Right atrium auricular region (tissue), 2 donors: Measurements from ENCODE around the gene CDK1. TPM values are rescaled to one million over a fixed set of nuclear protein-coding genes. Genes with fewer than 3 reads are reported as not detected.

Source experiments
- DNase-seq: peaks from one replicate; pipeline ENCODE4 v3.0.0-alpha.2; 2019; ENCODE audit warnings: low spot score
- H3K27ac ChIP-seq, 2 donors: fragments of 200-600 bp; sonication (generic); 1 replicate in 1 of 2; 2 replicates in 1 of 2; pipeline ENCODE4 v1.5.1; 2016 to 2019
- H3K27me3 ChIP-seq, 2 donors: fragments of 200-600 bp; sonication (generic); one replicate each; pipeline versions ENCODE4 v1.5.1 to v1.6.0; 2017 to 2019
- H3K36me3 ChIP-seq: fragments of 200-600 bp; sonication (generic); one replicate; pipeline ENCODE4 v1.5.1; 2016
- H3K4me1 ChIP-seq, 2 donors: fragments of 200-600 bp; sonication (generic); one replicate each; pipeline versions ENCODE4 v1.5.1 to v1.6.0; 2017 to 2019
- H3K4me3 ChIP-seq, 2 donors: fragments of 200-600 bp; sonication (generic); 1 replicate in 1 of 2; 2 replicates in 1 of 2; pipeline ENCODE4 v1.5.1; 2017 to 2019; ENCODE audit warnings: mild to moderate bottlenecking in 1 of 2, moderate library complexity in 1 of 2
- H3K9me3 ChIP-seq, 2 donors: fragments of 200-600 bp; sonication (generic); one replicate each; pipeline ENCODE4 v1.5.1; 2019
- CTCF ChIP-seq, 2 donors: fragments of 200-600 bp; sonication (generic); IDR thresholded peaks; one replicate each; pipeline ENCODE4 v1.5.1; 2019; ENCODE audit warnings: antibody characterized with exemption in 2 of 2
- total RNA-seq, 2 donors: library from RNA; depleted of rRNA; stranded (reverse); fragments of >200 nt; gene quantifications; one replicate each; pipeline ENCODE4 v1.1.0, GENCODE V29; 2016

The CDK1 gene
- 1 to 10 TPM in 1 of 2 donors, under 1 TPM in 1; 0.79 to 3.6 TPM for total RNA-seq

GRCh38 chr10:60778214-60778970 lies at the start of gene CDK1:
TSS of gene CDK1 (plus strand) at chr10:60778478. CDS start at chr10:60780166, 1,688 bp downstream.
- no peak for TF ChIP-seq CTCF (IDR thresholded peaks at IDR 0.05)
- no peaks in the 10 kb centered on the region for H3K9me3 ChIP-seq
- H3K27ac ChIP-seq: peak within 1 kb of the TSS in 1 of 2 donors; percentile 52
- H3K4me1 ChIP-seq: peaks cover 0 to 8% of the 10 kb centered on the region in 2 donors
- H3K36me3 ChIP-seq: no peaks in the 10 kb centered on the region
- H3K27me3 ChIP-seq: no peaks in the 10 kb centered on the region
- DNase-seq: peak; percentile 96
- peak within 1 kb of the TSS; percentile 40 to 65 for H3K4me3 ChIP-seq

- no peaks in the 10 kb centered on the region for H3K36me3 ChIP-seq
- no peak overlapping the region for H3K4me3 ChIP-seq
- H3K27ac ChIP-seq: no peak overlapping the region
- DNase-seq: no peak
- peaks cover 0 to 12% of the 10 kb centered on the region in 2 donors for H3K4me1 ChIP-seq
- peaks cover 5 to 10% of the 10 kb centered on the region in 2 donors for H3K27me3 ChIP-seq
- TF ChIP-seq CTCF (IDR thresholded peaks at IDR 0.05): no peak
- no peaks in the 10 kb centered on the region for H3K9me3 ChIP-seq
These were observed 49.2 kb upstream of the CDK1 start for GRCh38 chr10:60729106-60729505.

- no peak for TF ChIP-seq CTCF (IDR thresholded peaks at IDR 0.05)
- no peaks in the 10 kb centered on the region for H3K9me3 ChIP-seq
- H3K36me3 ChIP-seq: no peaks in the 10 kb centered on the region
- peaks cover 8 to 10% of the 10 kb centered on the region in 2 donors for H3K27me3 ChIP-seq
- peaks cover 0 to 12% of the 10 kb centered on the region in 2 donors for H3K4me1 ChIP-seq
- no peak overlapping the region for H3K27ac ChIP-seq
- H3K4me3 ChIP-seq: no peak overlapping the region
- DNase-seq: no peak
These were observed 47.0 kb upstream of the CDK1 start for GRCh38 chr10:60731134-60731885.

GRCh38 chr10:60732198-60732806 lies 46.0 kb upstream of the CDK1 start:
- Histone ChIP-seq H3K36me3 (no peaks in the 10 kb centered on the region), H3K4me3 (peak overlapping the region; percentile 35 to 56), H3K27ac (no peak overlapping the region), H3K27me3 (peaks cover 8 to 10% of the 10 kb centered on the region in 2 donors), H3K4me1 (peaks cover 0 to 12% of the 10 kb centered on the region in 2 donors), H3K9me3 (no peaks in the 10 kb centered on the region)
- no peak for DNase-seq
- TF ChIP-seq CTCF (IDR thresholded peaks at IDR 0.05): no peak

- H3K4me1 ChIP-seq: peaks cover 0 to 12% of the 10 kb centered on the region in 2 donors
- peak overlapping the region in 1 of 2 donors; percentile 9 for H3K27ac ChIP-seq
- peak in 1 of 2 donors; percentile 38 for TF ChIP-seq CTCF (IDR thresholded peaks at IDR 0.05)
- peak overlapping the region; percentile 35 to 56 for H3K4me3 ChIP-seq
- DNase-seq: no peak
- H3K27me3 ChIP-seq: peaks cover 8 to 10% of the 10 kb centered on the region in 2 donors
- H3K9me3 ChIP-seq: no peaks in the 10 kb centered on the region
- no peaks in the 10 kb centered on the region for H3K36me3 ChIP-seq
These were observed 45.3 kb upstream of the CDK1 start for GRCh38 chr10:60732807-60733516.
